ENCODE results near the gene RBBP4.
"Not testable (repeated sequence)": the region's sequence is repeated elsewhere in the genome, so short reads cannot be mapped to it uniquely, and the experiment has no call there.

RBBP4 gene

DNA sequence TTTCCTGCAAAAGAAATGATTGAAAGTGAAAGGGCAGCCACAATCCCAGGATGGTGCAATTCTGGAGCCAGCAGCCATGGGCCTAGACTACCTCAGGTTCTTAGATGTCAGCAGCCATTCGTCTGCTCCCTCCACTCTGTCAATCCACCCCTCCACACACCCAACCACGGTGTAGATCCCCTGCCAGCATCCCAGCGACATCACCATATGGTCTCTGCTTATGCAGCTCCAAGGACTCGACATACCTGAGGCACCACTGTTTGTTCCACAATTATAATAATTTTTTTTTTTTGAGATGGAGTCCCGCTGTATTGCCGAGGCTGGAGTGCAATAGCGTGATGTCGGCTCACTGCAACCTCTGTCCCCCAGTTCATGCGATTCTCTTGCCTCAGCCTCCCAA lies 45.0 kb downstream of the RBBP4 start:
- DNase-seq = no peak

DNA sequence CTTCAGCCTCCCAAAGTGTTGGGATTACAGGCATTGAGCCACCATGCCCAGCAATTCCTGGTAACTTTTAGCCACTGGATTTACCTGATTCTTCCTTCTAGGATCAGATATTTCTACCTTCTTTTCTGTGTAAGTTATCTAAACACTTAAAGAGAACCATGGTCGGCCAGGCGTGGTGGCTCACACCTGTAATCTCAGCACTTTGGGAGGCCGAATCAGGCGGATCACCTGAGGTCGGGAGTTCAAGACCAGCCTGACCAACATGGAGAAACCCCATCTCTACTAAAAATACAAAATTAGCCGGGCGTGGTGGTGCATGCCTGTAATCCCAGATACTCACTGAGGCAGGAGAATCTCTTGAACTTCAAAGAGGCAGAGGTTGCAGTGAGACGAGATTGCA lies 46.0 kb downstream of the RBBP4 start:
- not testable (repeated sequence) for DNase-seq

DNA sequence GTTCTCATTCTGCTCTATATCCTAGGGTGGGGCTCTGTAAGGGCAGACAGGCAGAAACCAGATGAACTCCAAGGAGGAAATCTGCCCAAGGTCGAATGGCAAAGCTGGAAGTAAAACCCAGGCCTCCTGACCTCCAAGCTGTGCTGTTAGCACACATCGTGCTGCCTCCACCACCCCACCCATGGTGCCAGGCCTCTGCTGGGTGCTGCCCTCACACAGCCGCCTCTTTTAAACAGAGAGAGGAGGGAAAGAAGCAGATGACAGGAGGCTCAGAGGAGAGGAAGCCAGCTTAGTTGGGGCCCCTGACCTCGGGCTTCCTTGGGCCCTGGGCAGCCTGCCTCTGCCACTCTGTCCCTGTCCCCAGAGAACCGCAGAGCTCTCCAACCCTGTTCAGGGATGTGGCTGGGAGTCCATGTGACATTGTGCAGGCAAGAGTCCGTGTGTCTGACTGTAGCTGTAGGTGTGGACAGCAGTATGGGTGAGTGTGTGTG lies 50.5 kb downstream of the RBBP4 start:
- DNase-seq = no peak

DNA sequence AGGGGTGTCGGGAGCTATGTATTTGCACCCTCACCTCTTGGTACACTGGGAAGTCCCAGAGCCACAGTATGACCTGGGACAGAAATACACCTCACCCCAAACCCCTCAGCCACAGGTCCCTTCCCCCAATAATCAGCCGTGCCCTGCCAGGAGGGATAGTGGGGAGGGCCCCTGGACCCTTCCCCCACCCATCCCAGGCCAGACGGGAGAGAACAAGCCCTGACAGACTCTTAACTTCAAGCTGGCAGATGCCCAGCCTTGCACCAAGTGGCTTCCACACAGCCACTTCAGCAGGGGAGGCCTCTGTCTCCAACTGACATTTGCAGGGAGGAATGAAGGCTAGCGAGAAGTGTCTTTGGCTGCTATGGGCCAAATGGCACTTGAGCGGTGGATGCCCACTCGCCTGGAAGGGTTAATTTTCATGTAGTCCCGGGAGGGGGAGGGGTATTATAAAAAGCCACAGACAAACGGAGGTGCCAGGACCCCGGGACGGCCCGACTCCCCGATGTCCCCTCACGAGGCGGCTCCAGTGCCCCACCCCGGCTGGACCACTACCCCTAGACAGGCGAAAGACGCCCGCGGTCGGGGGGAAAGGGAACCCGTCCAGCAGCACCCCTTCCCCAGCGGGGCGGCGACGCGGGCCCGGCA lies 51.1 kb downstream of the RBBP4 start:
- DNase-seq = no peak

DNA sequence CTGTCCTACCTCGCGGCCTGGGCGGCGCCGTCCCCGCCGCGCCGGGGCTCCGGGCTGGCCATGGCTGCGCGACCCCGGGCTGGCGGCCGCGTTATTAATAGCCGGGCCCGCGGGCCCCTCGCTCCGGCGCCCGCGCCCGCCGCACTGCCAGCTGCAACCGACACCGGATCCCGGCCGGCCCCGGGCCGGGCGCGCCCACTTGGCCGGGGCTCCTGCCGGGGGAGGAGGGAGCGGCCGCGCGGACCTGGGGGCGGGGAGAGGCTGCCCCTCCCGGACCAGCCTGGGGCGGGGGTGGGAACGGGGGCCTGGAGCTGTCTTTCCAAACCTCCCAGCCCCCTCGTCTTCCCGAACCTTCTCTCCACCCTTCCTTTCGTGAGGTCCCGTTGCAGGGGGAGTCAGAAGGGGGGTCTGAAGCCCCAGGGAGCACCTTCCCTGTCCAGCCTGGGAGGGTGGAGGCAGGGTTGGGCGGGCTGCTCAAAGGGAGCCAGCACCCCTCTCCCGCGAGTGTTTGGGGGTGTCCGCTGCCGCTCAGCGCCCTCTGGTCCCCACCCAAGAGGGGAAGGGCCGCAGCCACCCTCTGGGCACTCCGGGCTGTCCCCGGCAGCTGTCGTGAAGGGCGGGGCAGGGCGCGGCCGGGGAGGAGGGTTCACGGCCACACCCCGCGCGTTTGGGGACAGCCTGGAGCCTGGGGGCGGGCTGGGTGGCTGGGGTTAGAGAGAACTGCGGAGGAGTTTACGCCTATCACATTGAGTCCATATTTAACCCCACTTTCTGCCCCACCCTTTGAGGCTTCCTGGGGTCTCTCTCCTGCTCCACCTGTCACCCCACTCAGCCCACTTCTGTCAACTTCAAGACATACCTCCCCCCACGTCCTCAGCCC lies 51.8 kb downstream of the RBBP4 start, which contains the start of gene SYNC:
SYNC (minus strand) TSS at position 172 of the 880 bp plus-strand sequence; CDS start at position 62, 110 bp downstream.
- DNase-seq = no peak

DNA sequence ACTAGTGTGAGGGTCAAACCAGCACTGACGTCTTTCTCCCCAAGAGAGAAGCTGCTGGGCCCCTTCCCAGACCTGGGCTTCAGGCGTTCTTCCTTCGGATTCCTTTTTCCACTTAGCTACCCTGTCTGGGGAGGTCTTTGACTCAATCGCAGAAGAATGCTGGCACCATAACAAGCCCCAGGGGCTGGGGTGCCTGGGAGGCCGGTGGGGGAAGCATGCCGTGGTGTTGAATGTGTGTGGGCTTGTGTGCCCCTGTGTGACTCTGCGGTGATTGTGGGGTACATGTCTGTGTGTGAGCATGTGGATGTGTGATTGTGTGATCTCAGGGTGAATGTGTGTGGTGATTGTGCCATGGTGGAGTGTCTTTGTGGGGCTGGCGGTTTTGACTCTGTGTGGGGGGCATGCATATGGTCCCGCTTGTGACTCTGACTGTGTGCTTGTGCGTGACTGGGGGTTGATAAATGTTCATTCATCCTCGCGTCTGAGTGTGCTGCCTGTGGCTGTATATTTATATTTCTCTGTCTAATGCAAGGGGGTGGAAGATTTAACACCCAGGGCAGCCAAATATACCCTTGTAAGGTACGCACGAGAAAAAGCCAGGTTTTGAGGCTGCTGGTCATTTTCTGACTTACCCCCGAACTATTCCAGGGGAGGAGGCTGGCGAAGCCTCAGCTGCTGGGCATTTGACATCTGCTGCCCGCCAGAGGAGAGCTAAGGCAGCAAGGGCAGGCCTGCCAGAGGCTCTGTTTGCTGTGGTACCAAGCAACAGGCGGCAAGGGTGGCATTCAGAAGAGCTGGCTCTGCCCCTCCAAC lies 52.7 kb downstream of the RBBP4 start:
- no peak for DNase-seq

DNA sequence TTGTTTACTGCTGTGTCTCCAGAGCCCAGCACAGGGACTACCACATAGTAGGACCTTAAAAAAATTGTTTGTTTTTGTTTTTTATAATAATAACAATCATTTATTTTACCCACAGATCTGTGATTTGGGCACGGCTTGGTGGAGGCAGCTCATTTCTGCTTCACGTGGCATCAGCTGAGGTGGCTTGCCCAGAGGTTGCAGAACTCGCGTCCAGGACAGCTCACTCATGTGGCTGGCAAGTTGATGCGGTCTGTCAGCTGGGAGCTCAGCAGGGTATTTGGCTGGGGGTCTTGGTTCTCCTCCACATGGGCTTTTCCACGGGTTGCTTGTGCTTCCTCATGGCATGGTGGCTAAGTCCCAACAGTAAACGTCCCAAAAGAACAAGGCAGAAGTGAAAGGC lies 54.5 kb downstream of the RBBP4 start:
- DNase-seq = no peak

DNA sequence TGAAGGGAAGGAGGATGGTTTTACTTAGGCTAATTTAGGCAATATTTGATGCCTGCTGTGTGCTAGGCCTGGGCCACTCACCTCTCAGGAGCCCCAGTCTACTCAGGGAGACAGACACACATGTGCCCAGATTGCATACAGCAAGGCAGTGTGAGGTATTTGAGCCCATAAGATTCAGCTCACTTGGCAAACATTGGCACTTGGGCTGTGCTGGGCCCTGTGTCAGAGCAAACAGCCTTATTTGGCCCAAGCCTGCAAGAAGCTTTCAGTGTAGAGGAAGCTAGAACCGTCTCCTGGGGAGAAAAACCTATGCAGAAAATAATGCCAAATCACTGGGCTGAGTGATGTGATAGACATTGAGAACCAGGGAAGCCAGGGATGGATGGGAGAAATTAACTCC lies 55.5 kb downstream of the RBBP4 start:
- DNase-seq = no peak

DNA sequence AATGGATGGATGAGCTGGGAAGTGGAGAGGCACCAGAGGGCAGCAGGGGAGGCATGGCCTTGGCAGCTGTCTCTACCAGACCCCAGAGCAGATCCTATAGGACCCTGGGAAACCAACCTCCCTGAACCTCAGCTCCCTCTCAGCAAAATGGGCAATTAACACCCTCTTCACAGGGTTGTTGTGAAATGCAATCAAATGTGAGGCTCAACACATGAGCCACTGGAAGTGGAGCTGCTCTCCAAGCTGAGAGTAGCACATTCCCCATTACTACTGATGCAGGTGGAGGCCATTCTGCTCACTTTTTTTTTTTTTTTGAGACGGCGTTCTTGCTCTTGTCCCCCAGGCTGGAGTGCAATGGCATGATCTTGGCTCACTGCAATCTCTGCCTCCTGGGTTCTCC lies 58.1 kb downstream of the RBBP4 start:
- no peak for DNase-seq

DNA sequence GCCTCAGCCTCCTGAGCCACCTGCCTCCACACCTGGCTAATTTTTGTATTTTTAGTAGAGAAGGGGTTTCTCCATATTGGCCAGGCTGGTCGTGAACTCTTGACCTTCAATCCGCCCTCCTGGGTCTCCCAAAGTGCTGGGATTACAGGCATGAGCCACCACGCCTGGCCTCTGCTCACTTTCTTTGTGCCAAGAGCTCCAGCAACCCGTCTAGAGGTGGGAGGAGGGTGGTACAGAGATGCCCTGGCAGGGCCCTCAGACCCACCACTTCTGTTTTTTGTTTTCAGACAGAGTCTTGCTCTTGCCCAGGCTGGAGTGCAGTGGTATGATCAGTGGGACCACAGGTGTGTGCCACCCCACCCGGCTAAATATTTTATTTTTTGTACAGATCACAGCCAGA lies 58.5 kb downstream of the RBBP4 start:
- no peak for DNase-seq

DNA sequence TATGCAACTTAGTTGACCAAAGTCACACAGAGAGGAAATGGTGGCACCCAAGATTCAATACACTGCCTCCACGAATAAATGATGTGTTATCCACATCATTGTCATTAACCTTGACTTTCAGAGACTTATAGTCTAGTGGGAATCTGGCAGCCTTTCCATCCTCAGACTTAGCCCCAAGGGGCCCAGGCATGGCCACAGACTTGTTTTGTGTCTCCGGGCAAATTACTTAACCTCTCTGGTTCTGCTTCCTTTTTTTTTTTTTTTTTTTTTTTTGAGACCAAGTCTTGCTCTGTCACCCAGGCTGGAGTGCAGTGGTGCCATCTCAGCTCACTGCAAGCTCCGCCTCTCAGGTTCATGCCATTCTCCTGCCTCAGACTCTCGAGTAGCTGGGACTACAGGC lies 60.2 kb downstream of the RBBP4 start:
- DNase-seq = not testable (repeated sequence)

DNA sequence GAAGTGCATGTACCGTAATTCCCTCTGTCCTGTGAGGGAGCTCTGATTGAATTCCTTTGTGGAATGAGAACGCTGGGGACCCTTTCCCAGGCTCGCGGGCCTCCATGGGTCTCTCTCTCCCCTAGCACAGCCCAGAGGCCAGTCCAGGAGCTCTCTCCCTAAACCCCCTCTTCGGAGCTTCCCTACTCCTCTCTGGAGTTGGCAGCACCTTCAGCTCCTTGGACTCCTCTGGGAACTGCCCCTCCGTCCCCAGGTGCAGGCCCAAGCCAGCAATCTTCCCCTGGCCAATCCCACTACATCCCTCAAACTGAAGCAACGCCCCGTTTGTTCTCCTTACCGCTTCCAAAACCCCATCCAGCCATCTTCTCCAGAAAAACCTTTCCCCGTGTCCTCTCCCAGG lies 62.1 kb downstream of the RBBP4 start:
- DNase-seq = no peak

DNA sequence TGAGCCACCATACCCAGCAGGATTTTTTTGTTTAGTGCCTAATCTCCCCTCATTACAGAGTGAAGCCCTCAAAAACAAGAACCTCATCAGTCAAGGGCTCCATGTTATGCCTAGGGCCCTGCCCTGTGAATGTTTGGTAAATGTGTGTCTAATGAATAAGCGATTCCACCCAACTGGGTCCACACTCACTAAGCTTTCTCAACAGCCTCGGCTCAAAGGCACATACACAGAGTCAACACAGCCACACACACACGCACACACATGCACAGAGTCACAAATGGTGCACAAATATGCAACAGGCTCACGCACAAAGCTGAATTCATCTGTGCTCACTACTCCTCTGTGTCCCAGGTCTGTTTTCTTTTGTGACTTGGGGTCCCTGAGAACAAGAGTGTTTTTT lies 63.3 kb downstream of the RBBP4 start:
- DNase-seq = no peak

DNA sequence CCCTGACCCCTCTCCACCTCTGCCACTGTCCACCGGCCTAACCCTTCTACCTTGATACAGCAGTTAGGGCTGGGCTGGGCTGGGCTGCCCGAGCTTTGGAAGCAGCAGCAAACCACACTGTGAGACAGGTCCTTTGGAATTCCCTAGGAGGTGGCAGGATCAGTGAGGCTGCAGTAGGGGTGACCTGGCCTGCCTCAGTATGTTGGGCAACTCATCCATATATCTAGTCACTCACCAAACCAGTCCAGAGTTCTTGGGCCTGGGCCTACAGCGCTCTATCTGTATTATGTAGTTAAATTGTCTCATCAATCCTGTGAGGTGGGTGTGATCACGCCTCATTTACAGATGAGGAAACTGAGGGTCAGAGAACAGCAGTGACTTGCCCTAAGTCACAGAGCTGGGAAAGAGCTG lies 64.9 kb downstream of the RBBP4 start:
- no peak for DNase-seq

DNA sequence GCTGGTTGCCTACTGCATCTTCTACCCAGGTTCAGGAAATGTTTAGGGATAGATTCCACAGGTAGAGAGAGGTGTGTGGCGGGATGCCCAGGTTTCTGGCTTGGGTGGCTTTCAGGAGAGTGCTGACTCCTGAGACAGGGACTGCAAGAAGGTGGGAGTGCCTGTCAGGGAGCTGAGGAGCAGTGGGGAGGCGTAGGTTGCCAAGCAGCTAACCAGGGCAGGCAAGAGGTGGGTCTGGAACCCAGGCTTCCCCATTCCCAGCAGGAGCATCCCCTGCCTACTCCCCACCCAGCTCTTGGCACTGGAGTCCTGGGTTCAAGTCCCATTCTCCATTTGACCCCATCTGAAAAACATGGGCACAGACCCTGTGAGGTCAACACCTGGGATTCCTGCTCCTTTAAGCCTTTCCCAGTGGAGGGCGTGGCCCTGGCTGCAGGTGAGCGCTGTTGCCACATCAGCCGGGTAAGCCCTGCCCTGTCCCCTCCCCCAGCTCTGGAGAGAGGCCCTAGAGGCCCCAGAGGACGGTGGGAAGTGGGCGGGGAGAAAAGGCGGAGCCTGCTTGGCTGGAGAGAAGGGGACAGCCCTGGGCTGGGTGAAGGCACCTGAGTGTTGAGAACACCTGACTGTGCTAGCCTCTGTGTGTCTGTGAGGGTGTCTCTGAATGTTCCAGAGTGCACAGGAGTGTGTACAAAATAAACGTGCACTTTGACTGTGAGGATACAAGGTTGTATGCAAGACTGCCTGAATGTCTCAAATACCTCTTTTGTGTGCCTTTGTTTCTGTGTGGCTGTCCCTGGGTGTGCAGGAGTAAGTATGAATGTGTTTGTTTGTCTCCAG lies 65.5 kb downstream of the RBBP4 start:
- DNase-seq = peak; percentile 16

DNA sequence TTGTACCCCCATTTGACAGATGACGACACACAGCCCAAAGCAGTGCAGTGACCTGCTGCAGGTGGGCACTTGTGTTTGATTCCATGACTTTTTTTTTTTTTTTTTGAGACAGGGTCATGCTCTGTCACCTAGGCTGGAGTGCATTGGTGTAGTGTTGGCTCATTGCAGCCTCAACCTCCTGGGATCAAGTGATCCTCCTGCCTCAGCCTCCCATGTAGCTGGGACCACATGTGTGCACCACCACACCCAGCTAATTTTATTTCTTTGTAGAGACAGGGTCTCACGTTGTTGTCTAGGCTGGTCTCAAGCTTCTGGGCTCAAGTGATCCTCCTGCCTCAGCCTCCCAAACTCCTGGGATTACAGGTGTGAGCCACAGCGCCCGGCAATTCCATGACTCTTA lies 66.5 kb downstream of the RBBP4 start:
- DNase-seq = no peak

DNA sequence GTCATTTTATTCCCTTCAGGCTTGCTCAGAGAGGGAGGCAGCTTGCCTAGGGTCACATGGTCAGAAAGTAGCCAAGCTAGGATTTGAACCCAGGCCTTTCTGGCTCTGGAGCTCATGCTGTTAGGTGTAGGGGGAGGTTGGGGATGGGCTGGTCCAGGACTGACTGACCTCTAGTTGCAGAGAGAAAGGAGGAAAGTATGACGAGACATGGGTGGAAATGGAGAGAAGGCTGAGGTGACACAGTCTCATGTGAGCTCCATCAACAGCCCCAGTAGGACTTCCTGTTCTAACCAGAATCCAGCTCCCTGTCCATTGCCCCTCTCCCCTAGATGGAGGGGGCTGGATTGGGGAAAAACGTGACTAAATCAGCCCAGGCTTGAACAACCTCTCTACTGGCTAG lies 67.0 kb downstream of the RBBP4 start:
- DNase-seq = no peak

DNA sequence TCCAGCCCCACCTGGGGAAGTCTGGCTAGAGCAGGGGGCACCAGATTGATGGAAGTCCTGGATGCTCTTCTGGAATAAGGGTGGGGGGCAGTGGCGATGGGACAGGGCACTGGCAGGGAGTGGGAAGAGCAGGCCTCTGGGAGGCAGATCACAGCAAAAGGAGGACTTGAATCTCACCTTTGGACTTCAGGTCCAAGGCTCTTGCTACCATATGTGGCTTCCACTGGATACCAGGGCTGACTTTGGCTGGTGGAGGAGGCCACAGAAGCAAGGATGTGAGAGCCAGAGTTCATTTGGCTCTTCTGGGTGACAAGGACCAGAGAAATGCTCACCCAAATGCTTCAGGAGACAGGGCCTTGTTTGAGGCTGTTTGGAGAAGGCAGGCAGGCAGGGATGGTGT lies 67.5 kb downstream of the RBBP4 start:
- no peak for DNase-seq

DNA sequence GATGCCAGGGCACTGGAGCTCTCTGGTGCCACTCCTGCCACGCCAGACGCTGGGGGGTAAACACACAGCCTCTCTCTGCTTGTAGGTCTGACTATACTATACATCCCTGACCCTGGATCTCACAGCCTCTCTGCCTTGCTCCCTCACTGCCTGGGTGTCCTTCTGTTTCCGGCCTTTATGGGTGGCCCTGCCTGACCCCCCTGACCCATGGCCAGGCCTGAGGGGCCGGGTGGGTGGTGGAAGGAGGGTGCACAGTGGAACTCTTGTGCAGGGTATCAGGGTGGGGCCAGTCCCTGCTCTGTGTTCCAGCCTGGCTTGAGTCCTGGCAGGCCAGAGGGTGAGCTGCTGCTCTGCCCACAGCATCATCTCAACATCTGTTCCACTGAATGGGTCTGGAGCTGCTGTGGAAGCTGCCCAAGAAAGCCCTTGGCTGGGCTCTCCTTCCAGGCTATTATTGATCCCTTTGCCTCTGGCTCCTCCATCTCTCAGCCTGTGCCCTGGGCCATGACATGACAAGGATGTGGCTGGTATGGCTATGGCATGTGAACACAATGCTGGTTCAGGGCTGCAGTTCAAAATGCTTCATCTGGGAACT lies 68.8 kb downstream of the RBBP4 start:
- DNase-seq = no peak

DNA sequence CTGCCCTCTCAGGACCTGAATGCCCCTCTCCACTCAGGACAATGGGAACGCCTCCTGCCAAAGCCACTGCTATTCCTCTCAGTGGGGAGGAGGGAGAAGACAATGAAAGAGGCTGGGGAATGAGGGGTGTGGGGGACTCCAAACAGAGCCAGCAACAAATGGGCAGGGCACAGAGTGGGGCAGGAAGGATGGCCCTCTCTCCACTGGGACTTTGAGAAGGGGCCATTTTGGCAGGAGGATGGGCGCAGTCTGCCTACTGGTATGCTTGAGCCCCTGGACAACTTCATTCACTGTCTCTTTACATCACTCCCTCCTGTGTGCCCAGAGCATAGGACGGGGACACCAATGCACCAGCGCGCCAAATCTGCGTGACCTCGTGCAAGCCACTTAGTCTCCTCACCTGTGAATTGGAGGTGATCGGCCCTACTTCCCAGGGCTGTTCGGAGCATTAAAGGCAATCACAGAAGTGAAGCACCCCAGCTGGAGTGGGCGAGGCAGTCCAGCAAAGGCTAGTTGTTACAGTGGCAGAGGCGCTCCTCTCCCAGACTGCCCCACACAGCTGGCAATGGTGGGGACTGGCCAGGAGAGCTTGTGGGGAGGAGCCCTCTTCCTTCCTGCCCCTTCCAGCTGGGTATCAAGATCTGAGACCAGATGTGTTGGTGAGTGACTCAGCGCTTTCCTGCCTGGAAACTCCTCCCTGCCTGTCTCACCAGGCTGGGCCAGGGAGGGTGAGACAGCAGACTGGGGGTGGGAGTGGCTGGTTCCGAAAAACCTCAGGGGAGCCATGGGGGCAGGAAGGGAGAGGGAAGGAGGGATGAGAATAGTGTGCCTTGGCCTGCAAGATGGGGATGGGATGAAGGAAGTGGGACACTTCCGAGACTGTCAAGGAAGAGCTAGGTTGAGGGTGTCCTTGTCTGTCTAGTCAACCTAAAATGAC lies 73.9 kb downstream of the RBBP4 start:
- peak; percentile 13 for DNase-seq

DNA sequence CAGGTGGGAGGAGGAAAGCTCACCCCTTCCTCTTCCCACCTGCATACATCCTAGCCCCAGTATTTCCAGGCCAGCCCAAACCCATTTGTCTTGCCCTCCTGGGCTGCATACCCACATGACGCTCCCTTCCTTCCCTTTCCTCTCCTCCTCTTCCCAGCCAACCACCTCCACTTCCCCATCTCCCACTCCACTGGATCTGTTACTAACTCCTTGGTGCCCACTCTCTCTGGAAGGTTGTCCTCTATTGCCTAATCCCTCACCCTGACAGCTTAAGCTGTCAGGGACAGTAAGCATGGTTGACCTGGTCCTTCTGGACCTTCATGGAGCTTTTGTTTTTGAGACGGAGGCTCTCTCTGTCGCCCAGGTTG lies 74.6 kb downstream of the RBBP4 start:
- DNase-seq = no peak

Data from CD4-positive, alpha-beta T cell treated with Interleukin-4 for 4 hours (primary cell).